ENCODE data around the gene RHBDD2. TPM values are rescaled to one million over a fixed set of nuclear protein-coding genes. Genes with fewer than 3 reads are reported as not detected.
"Not testable (repeated sequence)": the region's sequence is repeated elsewhere in the genome, so short reads cannot be mapped to it uniquely, and the experiment has no call there.

RHBDD2 gene
- total RNA-seq, 2 experiments from 2014 or later: 199 to 208 TPM

- Histone ChIP-seq H3K4me3 (ENCODE audit: low read length) (no peak overlapping the region), H3K36me3 (ENCODE audit: insufficient read depth, low read length) (no peaks in the 10 kb centered on the region), H3K9me3 (ENCODE audit: control insufficient read depth in 1 of 2, insufficient read depth in 1 of 2, low read length in 2 of 2) (no peaks in the 10 kb centered on the region), H3K27me3 (ENCODE audit: control insufficient read depth in 1 of 2, insufficient read depth in 2 of 2, low read length in 2 of 2) (no peaks in the 10 kb centered on the region), H3K4me1 (ENCODE audit: insufficient read depth, low read length) (no peaks in the 10 kb centered on the region), H3K27ac (ENCODE audit: low read depth in 1 of 2, low read length in 2 of 2) (no peak overlapping the region)
- ChIA-PET CTCF (no interaction called here), POLR2A (no interaction called here)
- Mint-ChIP-seq H3K27ac (no peak overlapping the region), H3K36me3 (ENCODE audit: low read depth) (no peaks in the 10 kb centered on the region), H3K4me3 (no peak overlapping the region), H3K27me3 (no peaks in the 10 kb centered on the region), H3K4me1 (ENCODE audit: low read depth) (no peaks in the 10 kb centered on the region), H3K9me3 (no peaks in the 10 kb centered on the region)
- ATAC-seq (ENCODE audit: poor library complexity) (no peak), DNase-seq (no peak)
- no peak for TF ChIP-seq CTCF (IDR thresholded peaks at IDR 0.05)
- intact Hi-C loops (cut with DNase I, micrococcal nuclease): no loop called here
Observed at GRCh38 chr7:75835688-75836285, 43.0 kb upstream of the RHBDD2 start.

- Mint-ChIP-seq H3K27me3 (no peaks in the 10 kb centered on the region), H3K9me3 (no peaks in the 10 kb centered on the region), H3K27ac (no peak overlapping the region), H3K36me3 (ENCODE audit: low read depth) (no peaks in the 10 kb centered on the region), H3K4me1 (ENCODE audit: low read depth) (no peaks in the 10 kb centered on the region), H3K4me3 (no peak overlapping the region)
- intact Hi-C loops (cut with DNase I, micrococcal nuclease): no loop called here
- no peak for TF ChIP-seq CTCF (IDR thresholded peaks at IDR 0.05)
- Histone ChIP-seq H3K4me1 (ENCODE audit: insufficient read depth, low read length) (no peaks in the 10 kb centered on the region), H3K27me3 (ENCODE audit: control insufficient read depth in 1 of 2, insufficient read depth in 2 of 2, low read length in 2 of 2) (no peaks in the 10 kb centered on the region), H3K9me3 (ENCODE audit: control insufficient read depth in 1 of 2, insufficient read depth in 1 of 2, low read length in 2 of 2) (no peaks in the 10 kb centered on the region), H3K36me3 (ENCODE audit: insufficient read depth, low read length) (no peaks in the 10 kb centered on the region), H3K27ac (ENCODE audit: low read depth in 1 of 2, low read length in 2 of 2) (no peak overlapping the region), H3K4me3 (ENCODE audit: low read length) (no peak overlapping the region)
- ATAC-seq (ENCODE audit: poor library complexity) (no peak), DNase-seq (no peak)
- ChIA-PET POLR2A (no interaction called here), CTCF (no interaction called here)
Observed at GRCh38 chr7:75836798-75837197, 42.0 kb upstream of the RHBDD2 start.

GRCh38 chr7:75838281-75838930 lies 40.4 kb upstream of the RHBDD2 start:
- H3K36me3 Mint-ChIP-seq (ENCODE audit: low read depth); H3K4me3 ChIP-seq (ENCODE audit: low read length); H3K9me3 ChIP-seq (ENCODE audit: control insufficient read depth in 1 of 2, insufficient read depth in 1 of 2, low read length in 2 of 2); H3K9me3 Mint-ChIP-seq; ATAC-seq (ENCODE audit: poor library complexity); CTCF ChIA-PET; POLR2A ChIA-PET; H3K27me3 ChIP-seq (ENCODE audit: control insufficient read depth in 1 of 2, insufficient read depth in 2 of 2, low read length in 2 of 2); intact Hi-C loops (cut with DNase I, micrococcal nuclease); H3K27me3 Mint-ChIP-seq; DNase-seq; H3K27ac Mint-ChIP-seq; H3K27ac ChIP-seq (ENCODE audit: low read depth in 1 of 2, low read length in 2 of 2); H3K4me3 Mint-ChIP-seq; H3K4me1 Mint-ChIP-seq (ENCODE audit: low read depth); H3K36me3 ChIP-seq (ENCODE audit: insufficient read depth, low read length); H3K4me1 ChIP-seq (ENCODE audit: insufficient read depth, low read length): not testable (repeated sequence)

GRCh38 chr7:75840029-75840428 lies 38.8 kb upstream of the RHBDD2 start:
- Mint-ChIP-seq H3K9me3 (no peaks in the 10 kb centered on the region), H3K36me3 (ENCODE audit: low read depth) (no peaks in the 10 kb centered on the region), H3K4me1 (ENCODE audit: low read depth) (peaks cover 5% of the 10 kb centered on the region), H3K27ac (no peak overlapping the region), H3K4me3 (no peak overlapping the region), H3K27me3 (no peaks in the 10 kb centered on the region)
- TF ChIP-seq CTCF (IDR thresholded peaks at IDR 0.05): no peak
- no peaks in the 10 kb centered on the region for H3K36me3 ChIP-seq (ENCODE audit: insufficient read depth, low read length)
- ATAC-seq (ENCODE audit: poor library complexity) (no peak), DNase-seq (no peak)
- H3K4me1 ChIP-seq (ENCODE audit: insufficient read depth, low read length): peaks cover 7% of the 10 kb centered on the region
- no peaks in the 10 kb centered on the region for H3K27me3 ChIP-seq (ENCODE audit: control insufficient read depth in 1 of 2, insufficient read depth in 2 of 2, low read length in 2 of 2)
- POLR2A ChIA-PET: no interaction called here
- no peak overlapping the region for H3K27ac ChIP-seq (ENCODE audit: low read depth in 1 of 2, low read length in 2 of 2)
- CTCF ChIA-PET: no interaction called here
- H3K9me3 ChIP-seq (ENCODE audit: control insufficient read depth in 1 of 2, insufficient read depth in 1 of 2, low read length in 2 of 2): no peaks in the 10 kb centered on the region
- intact Hi-C loops (cut with DNase I, micrococcal nuclease): no loop called here
- no peak overlapping the region for H3K4me3 ChIP-seq (ENCODE audit: low read length)

Measured in CD4-positive, alpha-beta T cell (primary cell).